ENCODE results near the gene CRYBG1.

Gene CRYBG1

DNA sequence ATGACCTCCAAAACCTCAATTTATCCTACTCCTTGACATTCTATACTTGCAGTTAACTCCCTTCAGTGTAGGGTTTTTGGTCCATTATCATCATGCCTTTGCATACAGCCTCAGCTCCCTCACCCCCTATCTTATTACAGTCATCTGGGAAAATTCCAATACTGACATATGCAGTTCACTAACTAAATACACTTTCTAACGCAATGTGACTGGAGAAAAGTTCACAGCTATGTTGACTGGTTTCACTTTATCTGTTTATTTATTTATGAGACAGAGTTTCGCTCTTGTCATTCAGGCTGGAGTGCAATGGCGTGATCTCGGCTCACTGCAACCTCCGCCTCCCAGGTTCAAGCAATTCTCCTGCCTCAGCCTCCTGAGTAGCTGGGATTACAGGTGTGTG lies 64.9 kb downstream of the CRYBG1 start:
- no peaks in the 10 kb centered on the region for H3K79me2 ChIP-seq (ENCODE audit: low read length)

DNA sequence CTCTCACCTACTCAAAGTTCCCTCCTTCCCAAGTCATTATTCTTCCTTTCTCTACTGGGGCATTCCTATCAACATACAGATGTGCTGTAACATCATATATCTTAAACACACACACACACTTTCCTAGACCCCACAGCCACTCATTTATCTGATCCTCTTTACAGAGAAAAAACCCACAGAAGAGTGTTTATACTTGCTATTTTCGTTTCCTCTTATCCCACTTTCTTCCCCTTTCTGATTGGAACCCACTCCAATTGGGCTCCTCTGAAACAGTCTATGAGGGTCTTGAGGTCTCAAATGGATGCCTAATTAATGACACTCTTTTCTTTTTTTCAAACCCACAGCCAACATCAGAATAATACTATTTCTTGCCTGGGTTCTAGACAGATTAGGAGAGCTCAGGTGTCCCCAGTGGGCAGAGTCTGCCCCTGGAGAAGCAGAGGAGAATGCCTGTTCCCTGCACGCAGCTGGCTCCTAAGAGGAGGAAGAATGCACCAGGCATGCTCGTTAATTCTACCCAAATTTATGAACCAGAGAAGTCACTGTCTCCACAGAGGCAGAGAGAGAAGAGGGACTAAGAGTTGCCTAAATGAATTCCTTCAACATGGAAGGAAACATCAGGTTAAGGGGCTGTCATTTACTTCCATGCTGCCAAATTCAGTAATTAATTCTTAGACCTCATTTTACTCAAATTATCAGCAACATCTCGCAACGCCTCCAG lies 65.9 kb downstream of the CRYBG1 start:
- Histone ChIP-seq H3K4me1 (ENCODE audit: low read length) (0 out of 2 replicates have a peak, but pooled peaks cover 3% of the 10 kb centered on the region), H3F3A (ENCODE audit: insufficient read depth, low read length) (no peaks in the 10 kb centered on the region), H3K9me3 (replicated peaks; ENCODE audit: insufficient read depth, low read length) (no peaks in the 10 kb centered on the region), H3K4me3 (ENCODE audit: low read length) (no peak overlapping the region), H3K36me3 (replicated peaks; ENCODE audit: insufficient read depth, low read length) (no peaks in the 10 kb centered on the region), H4K20me1 (ENCODE audit: insufficient read depth, low read length) (no peaks in the 10 kb centered on the region), H3K9me2 (replicated peaks; ENCODE audit: insufficient read depth, low read length) (no peaks in the 10 kb centered on the region), H2AFZ (ENCODE audit: low read length) (no peak overlapping the region), H3K27me3 (replicated peaks; ENCODE audit: insufficient read depth, low read length) (no peaks in the 10 kb centered on the region), H3K27ac (ENCODE audit: low read length) (no peak overlapping the region), H3K4me2 (ENCODE audit: low read depth, low read length) (no peak overlapping the region), H3K9ac (ENCODE audit: low read length) (no peak overlapping the region), H3K79me2 (ENCODE audit: low read length) (no peaks in the 10 kb centered on the region)
- no peak for DNase-seq
- TF ChIP-seq EZH2phosphoT487 (IDR thresholded peaks at IDR 0.05; ENCODE audit: low read length) (no peak), EZH2 (optimal IDR thresholded peaks at IDR 0.05; ENCODE audit: low read depth, low read length) (no peak)
- TF ChIP-seq, protein P1, sequence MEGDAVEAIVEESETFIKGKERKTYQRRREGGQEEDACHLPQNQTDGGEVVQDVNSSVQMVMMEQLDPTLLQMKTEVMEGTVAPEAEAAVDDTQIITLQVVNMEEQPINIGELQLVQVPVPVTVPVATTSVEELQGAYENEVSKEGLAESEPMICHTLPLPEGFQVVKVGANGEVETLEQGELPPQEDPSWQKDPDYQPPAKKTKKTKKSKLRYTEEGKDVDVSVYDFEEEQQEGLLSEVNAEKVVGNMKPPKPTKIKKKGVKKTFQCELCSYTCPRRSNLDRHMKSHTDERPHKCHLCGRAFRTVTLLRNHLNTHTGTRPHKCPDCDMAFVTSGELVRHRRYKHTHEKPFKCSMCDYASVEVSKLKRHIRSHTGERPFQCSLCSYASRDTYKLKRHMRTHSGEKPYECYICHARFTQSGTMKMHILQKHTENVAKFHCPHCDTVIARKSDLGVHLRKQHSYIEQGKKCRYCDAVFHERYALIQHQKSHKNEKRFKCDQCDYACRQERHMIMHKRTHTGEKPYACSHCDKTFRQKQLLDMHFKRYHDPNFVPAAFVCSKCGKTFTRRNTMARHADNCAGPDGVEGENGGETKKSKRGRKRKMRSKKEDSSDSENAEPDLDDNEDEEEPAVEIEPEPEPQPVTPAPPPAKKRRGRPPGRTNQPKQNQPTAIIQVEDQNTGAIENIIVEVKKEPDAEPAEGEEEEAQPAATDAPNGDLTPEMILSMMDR (IDR thresholded peaks at IDR 0.05; ENCODE audit: low read length): no peak

More for the DNA sequence above, 64.9 kb downstream of the CRYBG1 start:
- Histone ChIP-seq H3K4me3 (ENCODE audit: low read length) (no peak overlapping the region), H3K4me2 (ENCODE audit: low read depth, low read length) (no peak overlapping the region), H3F3A (ENCODE audit: insufficient read depth, low read length) (no peaks in the 10 kb centered on the region), H3K9me2 (replicated peaks; ENCODE audit: insufficient read depth, low read length) (no peaks in the 10 kb centered on the region), H3K9ac (ENCODE audit: low read length) (no peak overlapping the region), H3K27ac (ENCODE audit: low read length) (no peak overlapping the region), H3K36me3 (replicated peaks; ENCODE audit: insufficient read depth, low read length) (no peaks in the 10 kb centered on the region), H3K4me1 (ENCODE audit: low read length) (0 out of 2 replicates have a peak, but pooled peaks cover 4% of the 10 kb centered on the region), H3K27me3 (replicated peaks; ENCODE audit: insufficient read depth, low read length) (no peaks in the 10 kb centered on the region), H2AFZ (ENCODE audit: low read length) (no peak overlapping the region), H3K9me3 (replicated peaks; ENCODE audit: insufficient read depth, low read length) (no peaks in the 10 kb centered on the region), H4K20me1 (ENCODE audit: insufficient read depth, low read length) (no peaks in the 10 kb centered on the region)
- DNase-seq: no peak
- TF ChIP-seq EZH2 (optimal IDR thresholded peaks at IDR 0.05; ENCODE audit: low read depth, low read length) (no peak), EZH2phosphoT487 (IDR thresholded peaks at IDR 0.05; ENCODE audit: low read length) (no peak)
- TF ChIP-seq, protein P1 (IDR thresholded peaks at IDR 0.05; ENCODE audit: low read length): no peak

DNA sequence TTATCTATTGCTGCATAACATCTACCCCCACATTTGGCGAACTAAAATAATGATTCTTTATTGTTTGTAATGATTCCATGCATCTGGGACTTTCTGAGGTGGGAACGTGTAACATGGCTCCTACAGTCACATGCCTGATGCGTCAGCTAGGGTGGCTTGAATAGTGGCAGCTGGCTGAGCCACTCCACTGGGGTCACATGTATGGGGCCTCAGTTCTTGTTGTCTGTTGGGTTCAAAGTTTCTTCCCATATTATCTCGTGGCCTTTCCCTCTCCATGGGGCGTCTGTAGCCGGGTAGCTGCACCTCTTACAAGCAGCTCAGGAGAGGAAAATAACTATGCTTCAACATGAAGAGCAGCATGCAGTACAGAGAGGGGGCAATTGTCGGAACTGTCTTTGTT lies 69.9 kb downstream of the CRYBG1 start:
- H3K9ac ChIP-seq (ENCODE audit: low read length): no peak overlapping the region
- no peaks in the 10 kb centered on the region for H3K27me3 ChIP-seq (replicated peaks; ENCODE audit: insufficient read depth, low read length)
- no peak overlapping the region for H3K27ac ChIP-seq (ENCODE audit: low read length)
- H3K36me3 ChIP-seq (replicated peaks; ENCODE audit: insufficient read depth, low read length): no peaks in the 10 kb centered on the region
- TF ChIP-seq, protein P1 (IDR thresholded peaks at IDR 0.05; ENCODE audit: low read length): no peak
- no peak for TF ChIP-seq EZH2phosphoT487 (IDR thresholded peaks at IDR 0.05; ENCODE audit: low read length)
- no peak for TF ChIP-seq EZH2 (optimal IDR thresholded peaks at IDR 0.05; ENCODE audit: low read depth, low read length)
- no peaks in the 10 kb centered on the region for H3F3A ChIP-seq (ENCODE audit: insufficient read depth, low read length)
- H2AFZ ChIP-seq (ENCODE audit: low read length): no peak overlapping the region
- H4K20me1 ChIP-seq (ENCODE audit: insufficient read depth, low read length): no peaks in the 10 kb centered on the region
- H3K9me2 ChIP-seq (replicated peaks; ENCODE audit: insufficient read depth, low read length): no peaks in the 10 kb centered on the region
- no peaks in the 10 kb centered on the region for H3K9me3 ChIP-seq (replicated peaks; ENCODE audit: insufficient read depth, low read length)
- no peak overlapping the region for H3K4me3 ChIP-seq (ENCODE audit: low read length)
- DNase-seq: no peak
- H3K4me2 ChIP-seq (ENCODE audit: low read depth, low read length): no peak overlapping the region
- no peaks in the 10 kb centered on the region for H3K79me2 ChIP-seq (ENCODE audit: low read length)
- H3K4me1 ChIP-seq (ENCODE audit: low read length): no peaks in the 10 kb centered on the region
